GM12865 (cell line): Measurements from ENCODE around the gene GAGE12C.
"Not testable (repeated sequence)": the region's sequence is repeated elsewhere in the genome, so short reads cannot be mapped to it uniquely, and the experiment has no call there.

Source experiments
- DNase-seq: peaks from one replicate; pipeline ENCODE4 v3.0.0; 2010; ENCODE audit warnings: low read depth
- H3K4me3 ChIP-seq: 2 replicates; pipeline ENCODE4 v1.5.1; 2011; ENCODE audit warnings: mild to moderate bottlenecking, low read depth, low read length, control low read depth

Gene GAGE12C

DNA sequence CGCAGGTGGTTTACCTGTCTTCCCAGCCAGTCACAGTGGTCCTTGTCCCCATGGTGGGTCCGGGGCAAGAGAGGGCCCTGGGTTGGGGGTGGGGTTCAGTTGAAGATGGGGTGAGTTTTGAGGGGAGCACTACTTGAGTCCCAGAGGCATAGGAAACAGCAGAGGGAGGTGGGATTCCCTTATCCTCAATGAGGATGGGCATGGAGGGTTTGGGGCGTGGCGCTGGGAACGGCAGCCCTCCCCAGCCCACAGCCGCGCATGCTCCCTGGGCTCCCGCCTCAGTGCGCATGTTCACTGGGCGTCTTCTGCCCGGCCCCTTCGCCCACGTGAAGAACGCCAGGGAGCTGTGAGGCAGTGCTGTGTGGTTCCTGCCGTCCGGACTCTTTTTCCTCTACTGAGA lies at the start of gene GAGE12C:
Gene GAGE12C, plus strand, starts transcription at position 301 of the 400 bp plus-strand sequence. CDS start 1,155 bp downstream, outside the sequence.
- H3K4me3 ChIP-seq, DNase-seq: not testable (repeated sequence)

DNA sequence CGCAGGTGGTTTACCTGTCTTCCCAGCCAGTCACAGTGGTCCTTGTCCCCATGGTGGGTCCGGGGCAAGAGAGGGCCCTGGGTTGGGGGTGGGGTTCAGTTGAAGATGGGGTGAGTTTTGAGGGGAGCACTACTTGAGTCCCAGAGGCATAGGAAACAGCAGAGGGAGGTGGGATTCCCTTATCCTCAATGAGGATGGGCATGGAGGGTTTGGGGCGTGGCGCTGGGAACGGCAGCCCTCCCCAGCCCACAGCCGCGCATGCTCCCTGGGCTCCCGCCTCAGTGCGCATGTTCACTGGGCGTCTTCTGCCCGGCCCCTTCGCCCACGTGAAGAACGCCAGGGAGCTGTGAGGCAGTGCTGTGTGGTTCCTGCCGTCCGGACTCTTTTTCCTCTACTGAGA lies 9.5 kb downstream of the GAGE12C start, which contains the start of gene GAGE12D:
Gene GAGE12D, plus strand, starts transcription at position 301 of the 400 bp plus-strand sequence. CDS start 1,155 bp downstream, outside the sequence.
- H3K4me3 ChIP-seq, DNase-seq: not testable (repeated sequence)

GRCh38 chrX:49550989-49551388 lies 19.0 kb downstream of the GAGE12C start, which contains the start of gene GAGE12E:
TSS of gene GAGE12E (plus strand) at chrX:49551289. CDS start at chrX:49552444, 1,155 bp downstream.
- DNase-seq: not testable (repeated sequence)

DNA sequence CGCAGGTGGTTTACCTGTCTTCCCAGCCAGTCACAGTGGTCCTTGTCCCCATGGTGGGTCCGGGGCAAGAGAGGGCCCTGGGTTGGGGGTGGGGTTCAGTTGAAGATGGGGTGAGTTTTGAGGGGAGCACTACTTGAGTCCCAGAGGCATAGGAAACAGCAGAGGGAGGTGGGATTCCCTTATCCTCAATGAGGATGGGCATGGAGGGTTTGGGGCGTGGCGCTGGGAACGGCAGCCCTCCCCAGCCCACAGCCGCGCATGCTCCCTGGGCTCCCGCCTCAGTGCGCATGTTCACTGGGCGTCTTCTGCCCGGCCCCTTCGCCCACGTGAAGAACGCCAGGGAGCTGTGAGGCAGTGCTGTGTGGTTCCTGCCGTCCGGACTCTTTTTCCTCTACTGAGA lies 28.6 kb downstream of the GAGE12C start, which contains the start of gene GAGE12F:
Gene GAGE12F, plus strand, starts transcription at position 301 of the 400 bp plus-strand sequence. CDS start 1,155 bp downstream, outside the sequence.
- not testable (repeated sequence) for DNase-seq, H3K4me3 ChIP-seq

More at GRCh38 chrX:49550989-49551388, 19.0 kb downstream of the GAGE12C start, which contains the start of gene GAGE12E:
- H3K4me3 ChIP-seq: not testable (repeated sequence)

DNA sequence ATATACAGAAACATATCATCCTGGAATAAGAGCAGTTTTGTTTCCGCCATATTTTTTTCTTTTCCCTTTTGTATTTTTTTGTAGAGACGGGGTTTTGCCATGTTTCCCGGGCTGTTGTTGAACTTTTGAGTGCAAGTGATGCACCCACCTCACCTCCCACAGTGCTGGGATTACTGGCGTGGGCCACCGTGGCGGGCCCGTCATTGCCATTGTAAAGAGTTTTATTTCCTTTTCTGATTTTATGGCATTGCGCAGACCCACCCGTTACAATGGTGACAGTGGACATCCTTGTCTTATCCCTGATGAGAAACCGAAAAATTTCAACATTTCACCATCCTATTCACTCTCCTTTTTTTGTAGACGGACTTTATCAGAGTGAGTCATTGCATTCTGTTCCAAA lies 36.8 kb downstream of the GAGE12C start:
- DNase-seq, H3K4me3 ChIP-seq: not testable (repeated sequence)

DNA sequence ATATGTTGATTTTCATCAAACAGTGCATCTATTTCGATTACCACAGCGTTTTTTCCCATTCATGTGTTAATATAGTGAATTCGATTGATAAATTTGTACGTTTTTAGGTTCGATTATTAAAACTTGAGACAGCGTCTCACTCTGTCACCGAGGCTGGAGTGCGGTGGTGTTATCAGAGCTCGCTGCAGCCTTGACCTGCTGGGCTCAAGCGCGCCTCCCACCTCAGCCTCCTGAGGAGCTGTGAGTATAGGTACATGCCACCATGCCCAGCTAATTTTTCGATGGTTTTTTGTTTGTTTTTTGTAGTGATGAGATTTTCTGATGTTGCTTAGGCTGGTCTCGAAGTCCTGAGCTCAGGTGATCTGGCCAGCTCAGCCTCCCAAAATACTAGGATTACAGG lies 37.2 kb downstream of the GAGE12C start:
- not testable (repeated sequence) for DNase-seq, H3K4me3 ChIP-seq

- not testable (repeated sequence) for H3K4me3 ChIP-seq, DNase-seq
These were observed 38.1 kb downstream of the GAGE12C start, which contains the start of gene GAGE12G for GRCh38 chrX:49570100-49570499. TSS of gene GAGE12G (plus strand) at chrX:49570400. CDS start at chrX:49571555, 1,155 bp downstream.

DNA sequence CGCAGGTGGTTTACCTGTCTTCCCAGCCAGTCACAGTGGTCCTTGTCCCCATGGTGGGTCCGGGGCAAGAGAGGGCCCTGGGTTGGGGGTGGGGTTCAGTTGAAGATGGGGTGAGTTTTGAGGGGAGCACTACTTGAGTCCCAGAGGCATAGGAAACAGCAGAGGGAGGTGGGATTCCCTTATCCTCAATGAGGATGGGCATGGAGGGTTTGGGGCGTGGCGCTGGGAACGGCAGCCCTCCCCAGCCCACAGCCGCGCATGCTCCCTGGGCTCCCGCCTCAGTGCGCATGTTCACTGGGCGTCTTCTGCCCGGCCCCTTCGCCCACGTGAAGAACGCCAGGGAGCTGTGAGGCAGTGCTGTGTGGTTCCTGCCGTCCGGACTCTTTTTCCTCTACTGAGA lies 47.7 kb downstream of the GAGE12C start, which contains the start of gene GAGE12H:
Gene GAGE12H, plus strand, starts transcription at position 301 of the 400 bp plus-strand sequence. CDS start 1,155 bp downstream, outside the sequence.
- not testable (repeated sequence) for DNase-seq, H3K4me3 ChIP-seq
